IMR-90 (cell line): Measurements from ENCODE around the gene DAPK3.

Experiments used
- BHLHE40 ChIP-seq: fragments of 150-350 bp; IDR thresholded peaks from 2 replicates; pipeline ENCODE4 v1.6.1; 2016; ENCODE audit warnings: mild to moderate bottlenecking, low read depth, low read length
- CEBPB ChIP-seq: IDR thresholded peaks from 2 replicates; pipeline ENCODE4 v1.6.1; 2012; ENCODE audit warnings: low read depth, low read length, improper control_type of control experiment
- CHD1 ChIP-seq: IDR thresholded peaks from 2 replicates; pipeline ENCODE4 v1.6.1; 2012; ENCODE audit warnings: low read depth, low read length, improper control_type of control experiment
- CTCF ChIP-seq: conservative IDR thresholded peaks from 2 replicates; pipeline ENCODE4 v1.5.1; 2012; ENCODE audit warnings: mild to moderate bottlenecking, low read depth, low read length, improper control_type of control experiment
- ELK1 ChIP-seq: fragments of 150-350 bp; IDR thresholded peaks from 2 replicates; pipeline ENCODE4 v1.6.1; 2016; ENCODE audit warnings: low read depth, mild to moderate bottlenecking, low read length, moderate library complexity, borderline replicate concordance
- FOS ChIP-seq: fragments of 150-350 bp; IDR thresholded peaks from 2 replicates; pipeline ENCODE4 v1.6.1; 2016; ENCODE audit warnings: low read depth, low read length
- MAFK ChIP-seq: IDR thresholded peaks from 2 replicates; pipeline ENCODE4 v1.6.1; 2012; ENCODE audit warnings: low read depth, low read length, improper control_type of control experiment
- MXI1 ChIP-seq: IDR thresholded peaks from 2 replicates; pipeline ENCODE4 v1.6.1; 2012; ENCODE audit warnings: low read depth, mild to moderate bottlenecking, low read length, moderate library complexity, borderline replicate concordance
- POLR2A ChIP-seq: IDR thresholded peaks from 2 replicates; pipeline ENCODE4 v1.6.1; 2012; ENCODE audit warnings: mild to moderate bottlenecking, low read depth, low read length
- RAD21 ChIP-seq: IDR thresholded peaks from 2 replicates; pipeline ENCODE4 v1.6.1; 2012; ENCODE audit warnings: low read length, improper control_type of control experiment
- RCOR1 ChIP-seq: IDR thresholded peaks from 2 replicates; pipeline ENCODE4 v1.6.1; 2012; ENCODE audit warnings: mild to moderate bottlenecking, low read length, improper control_type of control experiment; ENCODE audit not compliant: insufficient replicate concordance
- RFX5 ChIP-seq: IDR thresholded peaks from 2 replicates; pipeline ENCODE4 v1.8.0; 2012; ENCODE audit warnings: low read depth, mild to moderate bottlenecking, low read length, moderate library complexity
- SMC3 ChIP-seq: fragments of 150-350 bp; IDR thresholded peaks from 2 replicates; pipeline ENCODE4 v1.6.1; 2016; ENCODE audit warnings: low read depth, mild to moderate bottlenecking, antibody characterized with exemption, low read length, moderate library complexity

- TF ChIP-seq CTCF (no peak), ELK1 (no peak), CHD1 (no peak), POLR2A (no peak), RCOR1 (no peak), MAFK (no peak), CEBPB (no peak), FOS (no peak), RAD21 (no peak), SMC3 (no peak), MXI1 (no peak; the same call in 1 of the 2 replicates), RFX5 (no peak), BHLHE40 (no peak)
These were observed 37.1 kb upstream of the DAPK3 start for GRCh38 chr19:4007836-4008539.
